ENCODE measurements around the gene LRP3. TPM values are rescaled to one million over a fixed set of nuclear protein-coding genes. Genes with fewer than 3 reads are reported as not detected.

Gene LRP3, protein sequence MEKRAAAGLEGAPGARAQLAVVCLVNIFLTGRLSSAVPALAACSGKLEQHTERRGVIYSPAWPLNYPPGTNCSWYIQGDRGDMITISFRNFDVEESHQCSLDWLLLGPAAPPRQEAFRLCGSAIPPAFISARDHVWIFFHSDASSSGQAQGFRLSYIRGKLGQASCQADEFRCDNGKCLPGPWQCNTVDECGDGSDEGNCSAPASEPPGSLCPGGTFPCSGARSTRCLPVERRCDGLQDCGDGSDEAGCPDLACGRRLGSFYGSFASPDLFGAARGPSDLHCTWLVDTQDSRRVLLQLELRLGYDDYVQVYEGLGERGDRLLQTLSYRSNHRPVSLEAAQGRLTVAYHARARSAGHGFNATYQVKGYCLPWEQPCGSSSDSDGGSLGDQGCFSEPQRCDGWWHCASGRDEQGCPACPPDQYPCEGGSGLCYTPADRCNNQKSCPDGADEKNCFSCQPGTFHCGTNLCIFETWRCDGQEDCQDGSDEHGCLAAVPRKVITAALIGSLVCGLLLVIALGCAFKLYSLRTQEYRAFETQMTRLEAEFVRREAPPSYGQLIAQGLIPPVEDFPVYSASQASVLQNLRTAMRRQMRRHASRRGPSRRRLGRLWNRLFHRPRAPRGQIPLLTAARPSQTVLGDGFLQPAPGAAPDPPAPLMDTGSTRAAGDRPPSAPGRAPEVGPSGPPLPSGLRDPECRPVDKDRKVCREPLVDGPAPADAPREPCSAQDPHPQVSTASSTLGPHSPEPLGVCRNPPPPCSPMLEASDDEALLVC
- total RNA-seq: 4.2 and 10.6 TPM in 2 replicates

GRCh38 chr19:33193865-33194362, at the start of gene LRP3:
LRP3 (plus strand) TSS chr19:33194330; CDS start chr19:33194786, 456 bp downstream.

GRCh38 chr19:33225458-33225926, 31.4 kb downstream of the LRP3 start, which contains the start of gene SLC7A10:
SLC7A10 (minus strand) TSS chr19:33225850; CDS start chr19:33225703, 147 bp downstream.

Other genes with a start within 250 kb of the LRP3 start
- 7.8 and 11.7 TPM in 2 replicates for gene CEP89, start 222.4 kb upstream of the LRP3 start, total RNA-seq
- gene FAAP24, start 222.1 kb upstream of the LRP3 start, total RNA-seq: 1.3 and 1.6 TPM in 2 replicates
- 0.49 and 6.9 TPM in 2 replicates for gene RHPN2, start 129.4 kb upstream of the LRP3 start, total RNA-seq
- 3.6 and 6.9 TPM in 2 replicates for gene GPATCH1, start 113.1 kb upstream of the LRP3 start, total RNA-seq
- gene WDR88, start 62.2 kb upstream of the LRP3 start, total RNA-seq: not detected in 2 replicates
- not detected in 2 replicates for gene SLC7A10, start 31.5 kb downstream of the LRP3 start, total RNA-seq
- under 0.01 and 0.31 TPM in 2 replicates for gene CEBPA, start 108.2 kb downstream of the LRP3 start, total RNA-seq
- gene CEBPG, start 179.4 kb downstream of the LRP3 start, total RNA-seq: 23.2 and 36.7 TPM in 2 replicates

All from bladder microvascular endothelial cell (primary cell).